Activated gamma-delta T cell treated with anti-CD3 and anti-CD28 coated beads, Interleukin-2, amount 50 U/mL, for 16 hours (primary cell): ENCODE measurements around the gene EP400.

Source experiments
- DNase-seq: peaks from one replicate; pipeline ENCODE4 v3.0.0-alpha.2; 2020; ENCODE audit warnings: low read depth

Gene EP400

DNA sequence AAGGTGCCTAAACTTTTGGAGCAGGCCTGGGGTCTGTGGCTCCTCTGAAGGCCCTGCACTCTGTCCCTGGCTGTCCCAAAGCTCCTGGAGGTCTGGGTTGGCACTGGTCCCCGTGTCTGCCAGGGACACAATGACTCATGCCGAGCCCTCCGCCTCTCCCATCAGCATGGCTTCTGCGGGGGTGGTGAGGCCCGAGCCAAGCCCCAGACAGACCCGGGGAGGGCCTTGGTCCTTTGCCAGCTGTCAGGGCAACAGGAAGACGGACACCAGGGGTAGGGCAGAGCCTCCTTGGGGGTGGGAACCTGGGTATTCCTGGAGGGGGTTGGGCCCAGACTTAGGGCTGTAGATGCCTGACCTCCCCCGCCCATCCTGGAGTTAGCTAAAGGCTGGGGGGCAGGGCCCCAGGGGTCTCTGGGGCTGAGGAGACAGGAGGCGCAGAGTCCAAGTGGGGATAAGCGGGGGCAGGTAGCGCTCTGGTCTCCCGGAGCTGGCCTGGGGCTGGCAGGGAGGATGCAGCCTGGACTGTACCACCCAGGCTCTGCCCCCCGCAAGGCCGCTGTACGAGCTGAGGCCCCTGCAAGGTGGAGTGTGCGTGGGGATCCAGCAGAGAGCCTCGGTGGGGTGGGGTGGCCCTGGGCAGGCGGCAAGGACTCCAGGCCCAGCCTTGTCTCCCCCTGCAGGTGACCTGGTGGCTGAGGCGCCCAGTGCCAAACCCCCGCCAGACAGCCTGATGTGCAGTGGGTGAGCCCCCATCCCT is 37.0 kb upstream of the EP400 start:
- DNase-seq = no peak

DNA sequence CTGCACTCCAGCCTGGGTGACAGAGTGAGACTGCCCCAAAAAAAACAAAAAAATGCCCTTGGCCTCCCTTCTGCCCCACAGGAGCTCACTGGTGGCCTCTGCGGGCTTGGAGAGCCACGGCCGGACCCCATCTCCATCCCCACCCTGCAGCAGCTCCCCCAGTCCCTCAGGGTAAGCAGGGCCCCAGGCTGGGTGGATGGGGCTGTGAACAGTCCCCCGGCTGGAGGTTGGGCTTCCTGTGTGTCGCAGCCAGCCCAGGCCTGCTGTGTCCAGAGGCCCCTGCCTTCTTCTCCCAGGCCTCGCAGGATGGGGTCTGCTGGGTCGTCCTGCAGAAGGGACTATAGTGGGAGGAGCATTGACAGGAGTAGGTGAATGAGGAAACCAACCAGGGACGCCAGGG is 36.1 kb upstream of the EP400 start:
- DNase-seq = no peak

DNA sequence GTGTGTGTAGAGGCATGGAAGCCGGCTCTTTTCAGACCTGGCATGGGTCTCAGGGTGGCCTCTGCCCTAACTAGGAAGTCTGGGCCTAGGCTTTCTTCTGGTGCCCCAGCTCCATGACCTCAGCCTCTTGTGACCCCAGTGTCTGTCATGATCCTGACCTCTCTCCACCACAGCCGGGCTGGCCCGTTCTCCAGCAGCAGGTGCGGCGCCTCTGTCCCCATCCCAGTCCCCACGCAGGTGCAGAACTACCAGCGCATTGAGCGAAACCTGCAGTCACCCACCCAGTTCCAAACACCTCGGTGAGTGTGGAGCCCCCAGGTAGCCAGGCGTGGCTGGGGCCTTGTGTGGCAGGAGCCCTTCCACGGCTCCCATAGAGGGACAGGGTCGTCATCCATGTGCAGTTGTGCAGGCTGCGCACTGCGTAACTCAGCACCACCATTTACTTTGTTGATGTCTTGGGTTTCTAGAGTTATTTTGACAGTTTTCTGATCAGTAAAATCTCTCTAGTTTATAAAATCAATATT is 35.5 kb upstream of the EP400 start:
- no peak for DNase-seq

DNA sequence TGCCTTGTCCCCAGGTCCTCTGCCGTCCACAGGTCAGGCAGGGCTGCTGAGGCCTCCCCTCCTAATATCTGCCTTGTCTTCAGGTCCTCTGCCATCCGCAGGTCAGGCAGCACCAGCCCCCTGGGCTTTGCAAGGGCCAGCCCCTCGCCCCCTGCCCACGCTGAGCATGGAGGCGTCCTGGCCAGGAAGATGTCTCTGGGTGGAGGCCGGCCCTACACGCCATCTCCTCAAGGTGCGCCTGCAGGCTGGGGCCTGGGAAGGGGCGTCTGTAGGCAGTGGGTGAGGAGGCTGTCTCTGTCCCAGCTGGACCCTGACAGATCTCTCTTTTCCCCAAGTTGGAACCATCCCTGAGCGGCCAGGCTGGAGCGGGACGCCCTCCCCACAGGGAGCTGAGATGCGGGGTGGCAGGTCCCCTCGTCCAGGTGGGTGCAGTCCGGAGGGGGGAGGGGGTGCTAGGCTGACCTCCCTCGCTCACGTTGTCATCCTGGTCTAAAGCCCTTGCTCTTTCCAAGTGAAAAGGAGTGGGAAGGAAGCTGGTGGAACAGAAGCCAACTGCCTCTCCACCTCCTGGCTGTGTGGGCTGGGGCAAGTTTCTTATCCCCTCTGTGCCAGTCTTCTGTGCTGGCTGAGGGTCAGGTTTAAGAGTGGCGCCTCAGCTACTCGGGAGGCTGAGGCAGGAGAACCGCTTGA is 34.6 kb upstream of the EP400 start:
- DNase-seq = no peak

DNA sequence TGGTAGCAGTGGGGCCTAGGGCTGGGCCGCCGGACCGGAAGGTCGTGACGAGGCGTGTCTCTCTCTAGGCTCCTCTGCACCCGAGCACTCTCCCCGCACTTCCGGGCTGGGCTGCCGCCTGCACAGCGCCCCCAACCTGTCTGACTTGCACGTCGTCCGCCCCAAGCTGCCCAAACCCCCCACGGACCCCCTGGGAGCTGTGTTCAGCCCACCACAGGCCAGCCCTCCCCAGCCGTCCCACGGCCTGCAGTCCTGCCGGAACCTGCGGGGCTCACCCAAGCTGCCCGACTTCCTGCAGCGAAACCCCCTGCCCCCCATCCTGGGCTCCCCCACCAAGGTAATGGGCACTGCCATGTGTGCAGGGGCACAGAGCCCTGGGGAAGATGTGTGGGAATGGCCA is 33.9 kb upstream of the EP400 start:
- no peak for DNase-seq

DNA sequence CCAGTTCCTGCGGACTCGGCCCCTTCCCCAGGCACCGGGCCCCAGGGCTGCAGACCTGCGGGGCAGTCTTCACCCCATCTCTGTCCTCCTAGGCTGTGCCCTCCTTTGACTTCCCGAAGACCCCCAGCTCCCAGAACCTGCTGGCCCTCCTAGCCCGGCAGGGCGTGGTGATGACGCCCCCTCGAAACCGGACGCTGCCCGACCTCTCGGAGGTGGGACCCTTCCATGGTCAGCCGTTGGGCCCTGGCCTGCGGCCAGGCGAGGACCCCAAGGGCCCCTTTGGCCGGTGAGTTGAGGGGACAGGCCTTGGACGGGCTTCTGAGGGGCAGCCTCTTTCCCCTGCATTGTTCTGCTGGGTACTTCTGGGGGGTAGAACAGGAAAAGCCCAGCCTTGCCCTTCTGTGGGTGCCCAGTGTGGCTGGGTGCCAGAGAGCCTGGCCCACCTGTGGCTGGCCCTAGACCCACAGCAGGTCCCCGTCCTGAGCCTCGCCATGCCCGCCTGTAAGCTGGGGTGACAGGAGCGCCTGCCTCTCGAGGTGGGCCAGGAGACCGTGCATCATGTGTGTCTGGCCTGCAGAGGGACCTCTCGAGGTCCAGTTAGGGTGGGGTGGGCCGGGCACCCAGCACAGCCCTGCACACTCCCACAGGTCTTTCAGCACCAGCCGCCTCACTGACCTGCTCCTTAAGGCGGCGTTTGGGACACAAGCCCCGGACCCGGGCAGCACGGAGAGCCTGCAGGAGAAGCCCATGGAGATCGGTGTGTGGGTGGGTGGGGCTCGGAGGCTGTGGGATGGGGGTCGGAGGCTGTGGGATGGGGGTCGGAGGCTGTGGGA is 33.2 kb upstream of the EP400 start:
- DNase-seq = no peak

DNA sequence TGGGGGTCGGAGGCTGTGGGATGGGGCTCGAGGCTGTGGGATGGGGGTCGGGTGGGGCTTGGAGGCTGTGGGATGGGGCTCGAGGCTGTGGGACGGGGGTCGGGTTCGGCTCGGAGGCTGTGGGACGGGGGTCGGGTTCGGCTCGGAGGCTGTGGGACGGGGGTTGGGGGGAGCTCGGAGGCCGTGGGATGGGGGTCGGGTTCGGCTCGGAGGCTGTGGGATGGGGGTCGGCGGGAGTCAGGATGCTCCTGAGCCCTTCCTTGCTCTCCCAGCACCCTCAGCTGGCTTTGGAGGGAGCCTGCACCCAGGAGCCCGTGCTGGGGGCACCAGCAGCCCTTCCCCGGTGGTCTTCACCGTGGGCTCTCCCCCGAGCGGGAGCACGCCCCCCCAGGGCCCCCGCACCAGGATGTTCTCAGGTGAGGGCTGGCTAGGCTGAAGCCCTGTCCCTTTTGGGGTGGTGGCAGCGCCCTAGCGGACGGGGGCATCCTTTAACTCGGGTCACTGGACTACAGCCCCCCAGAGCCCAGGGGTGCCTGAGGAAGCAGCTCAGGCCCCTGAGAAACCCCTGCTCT is 32.5 kb upstream of the EP400 start:
- DNase-seq = no peak

DNA sequence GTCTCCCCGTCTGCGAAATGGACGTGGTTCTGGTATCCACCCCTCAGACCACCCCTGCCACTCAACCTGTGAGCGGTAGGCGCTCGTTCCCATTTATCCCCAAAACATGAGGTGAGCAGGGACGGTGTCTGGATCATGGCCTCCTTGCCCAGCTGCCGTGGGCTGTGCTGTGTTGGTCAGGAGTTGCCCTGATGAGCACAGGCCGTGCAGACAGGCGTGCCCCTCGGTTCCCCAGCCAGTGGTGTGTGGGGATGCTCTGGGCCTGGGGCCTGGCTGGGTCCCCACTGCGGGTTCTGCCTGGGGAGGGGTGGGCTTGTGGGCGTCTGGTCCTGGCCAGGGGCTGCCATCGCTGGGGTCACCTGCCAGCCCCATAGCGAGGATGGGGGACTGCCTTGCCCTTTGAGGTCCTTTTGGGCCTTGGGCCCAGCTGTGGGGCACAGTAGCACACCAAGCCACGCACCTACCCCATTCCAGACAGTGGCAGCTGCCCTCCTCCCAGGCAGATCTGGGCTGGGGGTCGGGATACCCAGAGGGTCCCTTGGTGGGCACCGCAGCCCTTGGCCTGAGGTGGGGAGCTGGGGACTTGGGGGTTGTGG is 31.9 kb upstream of the EP400 start:
- DNase-seq = no peak

DNA sequence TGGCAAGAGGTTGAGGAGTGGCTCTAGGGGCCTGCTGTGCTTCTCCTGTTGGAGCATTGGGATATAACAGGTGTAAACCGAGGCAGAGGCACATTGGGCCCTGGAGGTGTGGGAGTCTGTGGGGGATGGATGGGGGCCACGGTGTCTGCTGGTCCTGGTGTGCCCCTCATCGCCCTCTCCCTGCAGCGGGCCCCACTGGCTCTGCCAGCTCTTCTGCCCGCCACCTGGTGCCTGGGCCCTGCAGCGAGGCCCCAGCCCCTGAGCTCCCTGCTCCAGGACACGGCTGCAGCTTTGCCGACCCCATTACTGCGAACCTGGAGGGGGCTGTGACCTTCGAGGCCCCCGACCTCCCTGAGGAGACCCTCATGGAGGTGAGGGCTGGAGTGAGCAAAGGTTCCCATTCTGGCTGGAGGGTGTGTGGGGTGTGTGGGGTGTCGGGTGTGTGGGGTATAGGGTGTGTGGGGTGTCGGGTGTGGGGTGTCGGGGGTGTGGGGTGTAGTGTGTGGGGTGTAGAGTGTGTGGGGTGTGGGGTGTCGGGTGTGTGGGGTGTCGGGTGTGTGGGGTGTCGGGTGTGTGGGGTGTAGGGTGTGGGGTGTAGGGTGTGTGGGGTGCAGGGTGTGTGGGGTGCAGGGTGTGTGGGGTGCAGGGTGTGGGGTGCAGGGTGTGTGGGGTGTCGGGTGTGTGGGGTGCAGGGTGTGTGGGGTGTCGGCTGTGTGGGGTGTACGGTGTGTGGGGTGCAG is 31.3 kb upstream of the EP400 start:
- DNase-seq = no peak

DNA sequence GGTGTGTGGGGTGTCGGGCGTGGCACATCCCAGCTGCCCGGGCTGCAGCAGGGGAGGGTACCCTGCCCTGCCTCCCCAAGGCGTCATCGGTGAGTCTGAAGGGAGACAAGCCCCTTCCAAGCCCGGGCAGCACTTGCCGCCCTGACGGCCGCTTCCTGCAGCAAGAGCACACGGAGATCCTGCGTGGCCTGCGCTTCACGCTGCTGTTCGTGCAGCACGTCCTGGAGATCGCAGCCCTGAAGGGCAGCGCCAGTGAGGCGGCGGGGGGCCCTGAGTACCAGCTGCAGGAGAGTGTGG is 30.7 kb upstream of the EP400 start:
- no peak for DNase-seq

DNA sequence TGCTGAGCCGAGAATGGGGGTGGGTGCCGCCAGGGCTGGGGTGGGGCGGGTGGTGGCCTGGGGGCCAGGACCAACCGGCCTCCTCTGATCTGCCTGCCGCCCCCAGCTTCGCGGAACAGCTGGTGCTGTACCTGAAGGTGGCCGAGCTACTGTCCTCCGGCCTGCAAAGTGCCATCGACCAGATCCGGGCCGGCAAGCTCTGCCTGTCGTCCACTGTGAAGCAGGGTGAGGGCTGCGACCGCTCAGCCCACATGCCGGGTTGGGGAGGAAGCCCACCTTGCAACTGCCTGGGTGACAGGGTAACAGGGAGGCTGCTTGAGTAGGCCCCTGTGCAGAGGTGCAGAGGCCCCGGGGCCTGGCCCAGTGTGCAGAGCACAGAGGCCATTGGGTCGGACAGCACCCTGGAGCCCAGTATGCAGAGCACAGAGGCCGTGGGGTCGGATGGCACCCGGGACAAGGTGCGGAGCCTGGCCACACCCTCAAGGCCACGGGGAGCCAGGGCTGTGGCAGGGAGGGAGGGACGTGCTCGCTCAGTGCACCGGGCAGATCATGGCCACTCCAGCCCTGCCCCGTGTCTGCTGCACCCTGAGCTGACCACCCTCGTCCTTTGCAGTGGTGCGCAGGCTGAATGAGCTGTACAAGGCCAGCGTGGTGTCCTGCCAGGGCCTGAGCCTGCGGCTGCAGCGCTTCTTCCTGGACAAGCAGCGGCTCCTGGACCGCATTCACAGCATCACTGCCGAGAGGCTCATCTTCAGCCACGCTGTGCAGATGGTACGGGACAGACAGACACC is 30.2 kb upstream of the EP400 start:
- DNase-seq = no peak

DNA sequence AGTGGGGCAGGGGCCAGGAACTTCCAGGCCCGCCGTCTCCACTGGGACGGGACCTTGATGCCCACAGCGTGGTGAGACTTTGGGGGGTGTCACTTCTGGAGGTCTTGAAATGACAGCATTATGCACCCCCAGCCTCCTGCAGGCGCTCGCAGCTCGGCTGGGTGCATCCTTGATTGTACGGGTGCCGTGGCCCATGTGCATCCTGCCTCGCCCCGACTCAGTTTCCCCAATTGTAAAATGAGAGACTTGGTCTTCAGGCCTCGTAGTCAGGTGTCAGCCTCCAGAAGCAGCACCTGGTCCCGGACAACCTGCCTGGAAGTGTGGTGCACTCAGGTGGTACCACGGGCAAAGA is 29.6 kb upstream of the EP400 start:
- no peak for DNase-seq

DNA sequence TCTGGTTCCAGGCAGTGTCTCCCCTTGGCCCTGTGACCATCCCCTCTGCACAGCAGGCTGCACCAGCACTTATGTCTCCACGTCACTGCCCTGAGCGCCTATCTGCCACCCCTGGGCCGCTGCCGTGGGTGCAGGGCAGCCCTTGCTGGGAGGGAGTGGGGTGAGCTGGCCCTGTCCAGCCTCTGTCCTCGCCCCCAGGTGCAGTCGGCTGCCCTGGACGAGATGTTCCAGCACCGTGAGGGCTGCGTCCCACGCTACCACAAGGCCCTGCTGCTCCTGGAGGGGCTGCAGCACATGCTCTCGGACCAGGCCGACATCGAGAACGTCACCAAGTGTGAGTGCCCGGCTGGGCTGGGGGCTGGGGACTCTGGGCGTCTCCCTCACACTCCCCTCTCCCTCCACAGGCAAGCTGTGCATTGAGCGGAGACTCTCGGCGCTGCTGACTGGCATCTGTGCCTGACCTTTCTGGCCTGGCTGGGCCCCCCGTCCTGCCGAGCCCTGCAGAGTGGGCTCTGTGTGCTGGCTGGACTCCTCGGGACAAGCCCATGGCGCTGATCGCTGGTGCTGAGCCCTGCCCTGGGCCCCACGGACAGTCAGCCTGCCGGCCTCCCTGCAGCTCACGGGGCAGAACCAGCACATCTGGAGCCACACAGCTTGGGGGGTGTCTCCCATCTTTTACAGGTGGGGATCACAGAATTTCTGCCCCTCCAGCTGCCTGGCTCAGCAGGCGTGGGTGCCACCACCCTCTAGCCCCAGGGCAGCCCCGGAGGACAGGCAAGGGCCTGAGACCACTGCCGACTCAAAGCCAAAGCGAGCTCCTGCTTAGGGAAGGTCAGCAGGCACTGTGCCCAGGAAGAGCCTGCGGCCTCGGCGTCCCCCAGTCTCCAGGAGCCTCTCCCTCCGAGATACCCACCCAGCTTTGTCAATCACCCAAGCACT is 28.6 kb upstream of the EP400 start:
- DNase-seq = no peak

DNA sequence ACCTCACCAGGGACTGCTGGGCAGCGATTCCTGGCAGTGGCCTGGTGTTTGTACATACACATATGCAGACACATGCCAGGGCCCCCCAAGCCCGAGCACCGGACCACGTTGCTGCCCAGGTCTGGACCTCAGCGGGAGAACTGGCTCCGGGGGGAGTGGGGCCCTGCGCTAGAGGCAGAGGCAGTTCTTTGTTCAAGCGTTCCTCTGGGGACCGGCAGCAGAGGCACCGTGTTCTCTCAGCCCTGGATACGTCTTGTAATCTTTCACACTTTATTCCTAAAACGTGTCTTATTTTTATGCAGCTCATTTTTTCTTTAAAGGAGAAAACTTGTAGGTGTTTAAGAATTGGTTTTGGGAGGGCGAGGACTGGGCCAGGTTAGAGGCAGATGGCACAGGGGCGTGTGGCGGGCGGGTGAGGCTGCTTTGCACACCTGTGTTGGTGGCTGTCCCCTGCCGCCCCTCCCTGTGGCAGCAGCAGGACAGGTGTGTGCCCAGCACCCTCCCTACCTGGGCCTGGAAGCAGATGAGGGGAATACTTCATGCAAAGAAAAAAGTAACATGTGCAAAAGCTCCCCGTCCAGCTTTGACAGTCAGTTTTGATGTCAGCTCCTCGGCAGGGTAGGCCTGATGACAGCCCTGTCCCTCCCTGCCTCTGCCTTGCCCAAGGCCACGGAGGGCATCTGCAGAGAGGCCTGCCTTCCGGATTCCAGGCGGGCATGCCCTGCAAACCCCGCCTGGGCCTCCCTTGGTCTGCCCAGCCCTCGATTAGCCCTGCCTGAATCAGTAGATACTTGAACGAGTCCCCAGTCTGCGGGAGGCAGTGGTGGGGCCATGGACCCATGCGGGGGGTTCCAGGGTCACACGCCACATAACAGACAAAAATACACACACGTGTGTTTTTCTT is 27.6 kb upstream of the EP400 start:
- no peak for DNase-seq

DNA sequence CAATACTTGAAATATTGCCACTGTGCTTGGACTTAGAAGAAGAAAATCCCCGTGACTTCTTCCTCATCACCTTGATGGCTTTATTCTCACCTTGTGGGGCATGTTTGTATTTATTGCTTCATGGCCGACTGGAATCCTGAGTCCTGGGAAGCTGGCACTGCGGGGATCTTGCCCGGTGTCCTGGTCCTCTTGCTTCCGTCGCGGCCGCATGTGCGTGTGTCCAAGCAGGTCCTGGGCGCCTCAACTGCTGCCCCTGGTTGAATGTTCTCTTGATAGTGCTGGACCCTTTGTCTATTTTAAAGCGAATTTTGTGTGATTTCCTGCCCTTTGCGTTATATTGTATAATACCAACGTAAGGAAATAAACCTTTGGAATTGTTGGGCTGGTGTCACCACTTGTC is 27.0 kb upstream of the EP400 start:
- no peak for DNase-seq

DNA sequence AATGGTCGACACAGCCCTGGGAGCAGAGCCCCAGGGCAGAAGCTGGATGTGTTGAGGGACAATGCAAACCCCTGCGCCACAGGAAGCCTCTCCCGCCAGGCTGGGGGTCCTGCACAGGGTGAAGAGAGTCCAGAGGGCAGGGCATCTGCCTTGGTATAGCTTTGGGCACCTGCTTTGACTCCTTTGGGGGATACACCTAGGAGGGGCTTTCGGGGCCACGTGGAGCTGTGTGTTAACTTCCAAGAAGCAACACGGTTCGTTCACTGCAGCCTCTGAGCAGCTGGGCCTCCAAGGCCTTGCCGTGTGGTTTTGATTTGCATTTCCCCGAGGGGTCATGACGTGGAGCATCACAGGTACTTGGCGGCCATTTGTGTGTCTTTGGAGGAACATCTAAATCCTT is 26.5 kb upstream of the EP400 start:
- DNase-seq = no peak

DNA sequence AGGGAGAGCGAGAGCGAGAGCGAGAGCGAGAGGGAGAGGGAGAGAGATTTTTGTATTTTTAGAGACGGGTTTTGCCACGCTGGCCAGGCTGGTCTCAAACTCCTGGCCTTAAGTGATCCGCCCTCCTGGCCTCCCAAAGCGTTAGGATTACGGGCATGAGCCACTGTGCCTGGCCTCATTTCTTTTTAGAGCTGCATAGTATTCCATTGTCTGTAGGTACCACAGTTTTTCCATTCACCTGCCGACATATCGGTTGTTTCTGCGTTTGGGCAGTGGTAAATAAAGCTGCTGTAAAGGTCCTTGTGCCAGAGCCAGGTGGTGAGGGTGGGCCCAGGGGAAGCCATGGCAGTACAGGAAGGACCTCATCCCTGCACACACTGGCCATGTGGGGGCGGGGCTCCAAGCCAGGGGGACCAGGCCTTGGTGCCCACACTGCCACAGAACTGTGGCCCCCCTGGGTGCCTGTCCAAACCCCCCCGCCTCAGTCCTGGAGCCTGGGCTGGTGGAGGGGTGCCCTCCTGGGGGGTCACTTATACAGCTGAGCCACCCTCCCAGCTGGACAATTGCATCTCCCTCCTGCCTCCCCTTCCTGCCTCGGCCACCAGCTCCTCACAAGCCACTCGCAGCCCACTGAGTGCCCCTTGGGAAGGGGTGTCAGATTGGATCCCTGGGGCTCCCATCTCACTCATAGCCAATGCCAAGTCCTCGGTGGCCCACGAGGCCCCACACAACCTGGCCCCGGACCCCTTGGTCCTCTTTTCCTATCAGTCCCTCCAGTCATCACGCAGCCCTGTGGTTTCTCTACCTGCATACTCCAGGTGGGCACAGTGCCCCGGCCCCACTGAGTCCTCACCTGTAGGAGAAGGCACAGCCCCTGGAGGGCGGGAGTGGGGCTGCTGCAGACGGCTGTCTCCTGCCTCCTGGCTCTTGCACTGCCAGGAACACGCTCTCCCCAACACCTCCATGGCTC is 22.3 kb upstream of the EP400 start:
- no peak for DNase-seq
